HG03159 (cell line): ENCODE data around the gene EIF2S2.

Experiments used
- ATAC-seq: cut with Tn5 transposase; IDR thresholded peaks from one replicate; pipeline ENCODE4 v1.9.1; 2021; ENCODE audit warnings: mild to moderate bottlenecking, moderate library complexity; ENCODE audit not compliant: unreplicated experiment

EIF2S2 gene

DNA sequence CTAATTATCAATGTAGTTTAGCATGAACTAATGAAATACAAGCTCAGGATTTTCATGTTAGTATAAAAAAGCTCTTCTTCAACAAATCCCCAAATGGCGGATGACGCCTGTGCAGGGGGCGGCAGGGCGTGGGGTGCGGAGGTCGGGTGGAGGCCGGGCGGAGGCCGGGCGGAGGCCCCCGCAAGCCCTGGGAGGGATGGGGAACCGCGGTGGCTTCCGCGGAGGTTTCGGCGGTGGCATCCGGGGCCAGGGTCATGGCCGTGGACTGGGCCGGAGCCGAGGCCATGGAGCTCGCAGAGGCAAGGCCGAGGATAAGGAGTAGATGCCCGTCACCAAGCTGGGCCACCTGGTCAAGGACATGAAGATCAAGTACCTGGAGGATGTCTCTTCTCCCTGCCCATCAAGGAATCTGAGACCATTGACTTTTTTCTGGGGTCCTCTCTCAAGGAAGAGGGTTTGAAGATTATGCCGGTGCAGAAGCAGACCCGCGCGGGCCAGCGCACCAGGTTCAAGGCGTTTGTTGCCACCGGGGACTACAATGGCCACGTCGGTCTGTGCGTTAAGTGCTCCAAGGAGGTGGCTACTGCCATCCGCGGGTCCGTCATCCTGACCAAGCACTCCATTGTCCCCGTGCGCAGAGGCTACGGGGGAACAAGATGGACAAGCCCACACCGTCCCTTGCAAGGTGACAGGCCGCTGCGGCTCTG, 10.4 kb upstream of the EIF2S2 start:
- ATAC-seq: no peak

DNA sequence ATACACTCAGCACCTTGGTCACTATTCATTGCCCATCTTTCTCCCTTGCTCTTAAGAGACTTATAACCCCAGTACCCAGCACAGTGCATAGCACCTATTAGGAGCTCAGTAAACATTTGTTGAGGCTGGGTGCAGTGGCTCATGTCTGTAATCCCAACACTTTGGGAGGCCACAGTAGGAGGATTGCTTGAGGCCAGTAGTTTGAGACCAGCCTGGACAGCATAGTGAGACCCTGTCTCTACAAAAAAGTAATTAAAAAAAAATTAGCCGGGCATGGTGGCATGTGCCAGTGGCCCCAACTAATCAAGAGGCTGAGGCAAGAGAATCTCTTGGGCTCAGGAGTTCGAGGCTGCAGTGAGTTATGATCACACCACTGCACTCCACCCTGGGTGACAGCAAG, 8.2 kb upstream of the EIF2S2 start:
- no peak for ATAC-seq

DNA sequence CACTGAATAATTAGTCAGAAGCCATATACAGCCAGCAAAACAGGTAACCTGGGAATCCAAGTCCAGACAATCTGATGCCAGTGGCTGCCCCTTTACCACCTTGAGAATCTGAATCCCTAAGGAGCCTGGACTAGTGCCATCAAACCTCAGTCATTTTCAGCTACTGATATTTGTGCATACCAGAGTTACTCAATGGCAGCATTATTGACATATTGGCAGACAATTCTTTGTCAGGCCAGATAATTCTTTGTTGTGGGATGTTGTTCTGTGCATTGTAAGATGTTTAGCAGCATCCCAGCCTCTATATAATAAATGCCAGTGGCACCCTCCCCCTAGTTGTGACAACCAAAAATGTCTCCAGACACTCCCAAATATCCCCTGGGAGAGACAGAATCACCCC, 3.2 kb upstream of the EIF2S2 start:
- ATAC-seq: no peak

DNA sequence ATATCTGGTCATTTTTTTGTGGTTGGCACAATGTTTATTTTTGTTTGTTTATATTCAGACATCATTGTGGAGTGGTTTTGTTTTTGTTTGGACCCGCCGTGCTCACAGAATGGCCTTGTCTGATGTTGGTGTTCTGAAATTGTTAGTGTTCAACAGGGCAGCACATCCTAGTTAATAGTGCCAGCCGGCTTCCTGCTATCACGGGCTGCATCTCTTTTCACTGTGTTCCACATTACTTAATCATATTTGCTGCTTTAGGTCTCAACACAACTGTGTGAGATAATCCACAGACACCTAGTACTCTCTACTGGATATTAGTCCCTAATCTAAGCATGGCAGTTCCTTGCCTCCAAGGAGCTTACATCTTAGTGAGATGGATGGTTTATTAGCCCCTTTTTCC, 2.8 kb upstream of the EIF2S2 start:
- ATAC-seq: no peak

DNA sequence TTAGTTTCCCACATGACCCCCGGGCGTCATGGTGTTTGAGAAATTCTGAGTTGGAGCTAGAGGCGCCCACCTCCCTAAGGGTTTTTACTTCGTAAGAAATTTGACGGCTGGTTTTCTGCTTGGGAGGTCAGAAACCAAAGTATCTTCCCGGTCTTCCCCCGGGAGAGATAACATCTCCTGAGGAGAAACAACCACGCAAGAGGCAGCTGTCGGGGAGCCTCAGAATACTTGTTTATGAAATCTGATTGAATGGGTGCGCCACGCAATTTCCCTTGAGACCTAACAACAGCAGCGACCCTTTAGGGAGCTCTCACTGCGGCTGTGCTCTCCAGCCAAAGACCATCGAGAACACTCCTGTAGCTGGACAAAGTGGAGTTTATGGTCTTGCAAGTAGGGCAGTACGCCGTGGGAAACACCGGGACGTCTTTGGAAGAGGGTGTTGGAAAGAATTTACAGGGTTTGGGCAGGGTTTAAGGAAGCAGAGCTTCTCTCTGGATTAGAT, 608 bp upstream of the EIF2S2 start:
- no peak for ATAC-seq

DNA sequence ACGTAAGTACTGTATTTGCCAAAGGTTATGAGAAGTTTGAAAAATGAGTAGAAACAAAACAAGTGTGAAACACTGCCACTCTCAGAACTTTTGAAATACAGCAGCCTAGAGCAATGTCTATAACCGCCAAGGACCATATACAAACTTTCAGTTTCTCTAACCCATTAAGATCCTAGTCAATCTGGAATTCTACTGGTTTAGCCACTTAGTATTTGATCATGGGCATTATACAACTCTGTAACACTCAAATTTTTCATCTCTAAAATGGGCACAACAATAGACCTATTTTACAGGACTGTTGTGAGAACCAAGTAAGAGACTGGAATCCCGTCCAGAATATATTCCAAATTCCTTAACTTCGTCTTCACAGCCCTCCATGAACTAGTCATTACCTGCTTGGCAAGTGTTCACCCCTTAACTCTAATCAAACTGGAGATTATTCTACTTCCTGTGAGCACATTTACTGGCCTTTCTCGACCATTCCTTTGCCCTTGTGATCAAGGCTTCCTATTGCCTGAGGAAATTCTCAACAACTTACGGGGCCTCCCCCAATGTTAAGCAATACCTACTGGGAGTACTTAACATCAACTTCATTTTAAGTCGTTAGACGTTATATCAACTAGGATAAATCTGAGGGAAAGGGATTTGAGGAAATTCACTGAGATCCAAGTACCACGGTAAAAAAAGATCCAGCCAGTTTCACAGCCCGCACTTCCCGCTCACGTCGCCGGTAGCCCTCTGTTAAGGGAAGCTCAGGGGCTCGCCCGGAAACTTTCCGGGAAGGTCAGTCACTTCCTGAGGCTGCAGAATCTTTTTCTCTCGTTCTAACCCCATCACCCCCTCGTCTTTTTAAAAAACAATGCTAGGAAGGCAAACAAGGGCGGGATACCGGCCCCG, 1.1 kb downstream of the EIF2S2 start:
- ATAC-seq: no peak

DNA sequence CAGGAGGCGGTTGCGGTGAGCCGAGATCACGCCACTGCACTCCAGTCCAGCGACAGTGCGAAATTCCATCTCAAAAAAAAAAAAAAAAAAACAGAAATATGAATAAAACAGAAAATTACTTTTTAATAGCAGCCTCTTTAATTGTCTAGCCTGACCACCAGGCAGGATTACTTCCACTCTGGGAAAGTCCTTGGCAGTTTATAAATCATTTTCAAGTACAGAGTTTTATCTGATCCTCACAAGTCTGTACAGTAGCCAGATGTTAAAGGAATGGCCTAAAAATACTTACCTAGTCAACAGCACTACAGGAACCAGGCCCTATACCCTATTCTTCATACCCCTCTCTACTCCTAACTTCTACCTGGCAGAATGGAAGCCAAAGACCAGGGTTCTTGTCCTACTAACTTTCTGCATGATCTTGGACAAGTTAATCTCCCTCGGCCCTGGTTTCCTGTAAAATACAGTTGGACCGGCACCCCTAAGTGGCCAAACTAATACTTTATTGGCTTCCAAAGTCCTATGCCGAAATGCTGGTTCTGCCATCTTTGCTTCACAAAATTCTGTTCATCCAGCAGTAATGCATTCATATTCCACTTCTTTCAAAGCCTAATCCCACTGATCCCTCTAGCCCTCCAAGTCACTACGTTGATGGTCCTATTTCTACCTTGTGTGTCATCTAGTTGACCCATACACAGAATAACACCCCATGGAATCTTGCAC, 1.9 kb downstream of the EIF2S2 start:
- ATAC-seq: no peak

DNA sequence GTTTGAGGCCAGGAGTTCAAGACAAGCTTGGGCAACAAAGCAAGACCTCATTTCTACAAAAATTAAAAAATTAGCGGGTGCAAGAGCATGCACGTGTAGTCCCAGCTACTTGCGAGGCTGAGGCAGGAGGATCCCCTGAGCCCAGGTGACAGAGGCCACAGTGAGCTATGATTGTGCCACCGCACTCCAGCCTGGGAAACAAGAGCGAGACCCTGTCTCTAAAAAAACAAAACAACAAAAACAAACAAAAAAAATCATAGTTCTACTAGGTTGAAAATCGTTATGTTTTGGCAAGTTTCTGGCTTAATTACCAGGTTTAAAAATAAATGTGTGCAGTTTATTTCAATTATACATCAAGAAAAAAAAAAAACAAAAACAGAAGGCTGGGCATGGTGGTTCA, 2.6 kb downstream of the EIF2S2 start:
- ATAC-seq: no peak

DNA sequence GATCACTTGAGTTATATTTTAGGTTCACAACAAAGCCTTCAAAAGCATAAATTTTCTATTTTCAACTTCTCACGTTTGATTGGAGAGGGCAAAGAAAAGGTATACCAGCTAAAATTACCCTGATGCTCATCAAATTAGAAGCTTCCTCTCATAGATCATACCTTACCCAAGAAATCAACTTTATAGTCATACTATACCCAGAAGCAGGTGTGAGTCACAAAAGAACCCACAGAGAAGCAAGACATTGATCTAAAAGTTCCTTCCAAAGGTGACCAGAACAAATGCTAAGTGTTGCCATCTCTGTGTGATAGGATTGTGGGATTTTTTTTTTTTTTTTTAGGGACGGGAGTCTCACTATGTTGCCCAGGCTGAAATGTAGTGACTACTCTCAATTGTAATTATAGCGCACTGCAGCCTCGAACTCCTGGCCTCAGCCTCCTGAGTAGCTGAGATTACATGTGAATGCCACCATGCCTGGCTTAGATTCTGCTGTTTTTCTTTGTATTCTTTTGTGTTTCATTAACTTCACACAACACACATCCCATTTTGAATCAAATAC, 3.3 kb downstream of the EIF2S2 start:
- no peak for ATAC-seq

DNA sequence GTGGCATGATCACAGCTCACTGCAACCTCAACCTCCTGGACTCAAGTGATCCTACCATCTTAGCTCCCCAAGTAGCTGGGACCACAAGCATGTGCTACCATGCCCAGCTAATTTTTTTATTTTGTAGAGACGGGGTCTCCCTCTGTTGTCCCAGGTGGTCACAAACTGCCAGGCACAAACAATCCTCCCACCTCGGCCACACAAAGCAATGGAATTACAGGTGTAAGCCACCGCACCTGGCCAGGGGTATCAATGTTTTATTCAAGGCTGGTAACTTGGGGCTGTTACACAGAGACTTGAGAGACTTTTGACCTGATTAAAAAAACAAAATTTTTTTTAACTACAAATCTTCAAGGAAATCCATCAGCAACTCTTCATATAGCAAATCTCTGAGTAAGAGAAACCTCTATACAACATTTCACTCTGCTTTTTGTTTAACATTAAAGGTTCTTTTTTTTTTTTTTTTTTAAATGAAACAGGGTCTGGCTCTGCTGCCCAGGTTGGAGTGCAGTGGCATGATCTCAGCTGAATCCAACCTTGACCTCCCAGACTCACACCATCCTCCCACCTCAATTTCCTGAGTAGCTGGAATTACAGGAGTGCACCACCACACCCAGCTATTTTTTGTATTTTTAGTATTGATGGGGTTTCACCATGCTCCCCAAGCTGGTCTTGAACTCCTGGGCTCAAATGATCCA, 5.9 kb downstream of the EIF2S2 start:
- ATAC-seq: no peak

DNA sequence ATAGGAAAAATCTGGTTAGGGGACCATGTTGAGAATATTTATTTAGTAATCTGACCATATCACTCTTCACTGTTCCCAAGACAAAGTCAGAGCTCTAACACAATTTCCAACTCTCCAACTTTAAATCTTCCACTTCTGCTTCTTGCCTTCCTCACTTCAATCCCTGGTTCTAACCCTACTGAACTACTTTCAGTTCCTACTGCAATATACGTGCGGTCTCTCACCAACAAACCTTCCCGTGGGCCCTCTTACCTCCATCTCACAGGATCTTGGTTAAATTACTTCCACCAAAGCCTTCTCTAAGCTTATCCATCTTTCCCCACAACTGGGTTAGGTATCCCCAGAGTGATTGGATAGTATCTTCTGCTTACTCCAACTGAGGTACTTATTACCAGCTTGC, 8.0 kb downstream of the EIF2S2 start:
- ATAC-seq: no peak

DNA sequence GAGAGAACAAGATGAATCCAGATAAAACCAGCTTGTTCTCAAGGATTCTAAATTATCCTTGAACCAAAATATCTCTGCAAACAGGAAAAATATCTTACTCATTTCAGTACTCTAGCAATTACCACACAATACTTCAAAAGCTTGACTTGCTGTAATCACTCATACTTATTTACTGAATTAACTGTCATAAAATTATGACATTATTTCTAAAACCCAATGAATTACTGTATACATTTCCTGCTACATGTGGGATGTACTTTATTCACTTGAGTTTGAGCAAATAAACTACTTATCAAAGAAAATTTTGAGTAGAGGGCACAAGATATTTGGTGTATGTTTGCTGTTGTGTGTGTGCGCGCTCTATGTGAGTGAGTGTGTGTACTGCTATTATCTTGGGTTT, 9.7 kb downstream of the EIF2S2 start:
- no peak for ATAC-seq

DNA sequence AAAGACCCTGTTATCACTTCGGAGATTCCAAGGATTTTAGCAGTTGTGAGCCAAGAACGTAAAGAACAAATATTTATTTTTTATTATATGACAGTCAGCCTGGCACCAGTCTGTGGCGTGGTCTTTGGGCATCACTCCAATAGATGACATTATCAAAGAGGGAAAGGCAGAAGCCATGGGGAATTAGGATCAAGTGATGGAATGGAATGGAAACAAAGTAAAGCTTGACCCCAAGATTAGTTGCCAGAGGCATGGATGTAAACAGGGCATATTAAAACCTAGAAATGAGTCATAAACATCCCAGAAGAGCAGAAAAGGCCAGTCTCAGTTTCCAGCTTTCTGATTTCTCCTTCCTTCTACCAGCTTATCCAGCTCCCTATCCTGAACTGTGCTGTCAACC, 11.5 kb downstream of the EIF2S2 start:
- no peak for ATAC-seq

DNA sequence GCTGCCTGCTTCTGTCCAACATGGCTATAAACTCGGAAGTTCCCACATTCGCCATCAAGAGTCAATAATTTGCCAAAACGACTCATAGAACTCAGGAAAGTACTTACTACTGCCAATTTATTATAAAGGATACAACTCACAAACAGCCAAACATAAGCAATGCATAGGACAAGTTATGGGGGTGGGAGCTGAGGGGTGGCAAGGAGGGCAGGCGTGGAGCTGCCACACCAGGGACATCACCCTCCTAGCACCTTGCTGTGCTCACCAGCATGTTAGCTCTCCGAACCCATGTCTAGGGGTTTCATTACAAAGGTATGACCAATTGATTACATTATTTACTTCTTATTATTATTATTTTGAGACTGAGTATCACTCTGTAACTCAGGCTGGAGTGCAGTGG, 12.4 kb downstream of the EIF2S2 start:
- no peak for ATAC-seq

DNA sequence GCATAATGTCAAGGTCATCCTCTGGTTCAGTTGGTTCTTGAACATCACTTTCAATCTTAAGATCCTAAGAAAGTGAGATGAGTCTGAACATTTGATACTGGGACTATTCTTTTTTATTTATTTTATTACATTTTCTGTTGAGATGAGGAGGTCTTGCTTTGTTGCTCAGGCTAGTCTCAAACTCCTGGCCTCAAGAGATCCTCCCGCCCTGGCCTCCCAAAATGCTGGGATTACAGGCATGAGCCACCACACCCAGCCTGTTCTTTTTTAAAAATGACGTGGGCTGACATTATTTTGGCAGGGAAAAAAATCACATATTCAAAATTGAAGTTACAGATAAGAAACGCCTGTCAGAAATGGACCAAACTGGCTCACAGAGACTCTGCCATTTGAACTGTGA, 13.5 kb downstream of the EIF2S2 start:
- ATAC-seq: no peak

DNA sequence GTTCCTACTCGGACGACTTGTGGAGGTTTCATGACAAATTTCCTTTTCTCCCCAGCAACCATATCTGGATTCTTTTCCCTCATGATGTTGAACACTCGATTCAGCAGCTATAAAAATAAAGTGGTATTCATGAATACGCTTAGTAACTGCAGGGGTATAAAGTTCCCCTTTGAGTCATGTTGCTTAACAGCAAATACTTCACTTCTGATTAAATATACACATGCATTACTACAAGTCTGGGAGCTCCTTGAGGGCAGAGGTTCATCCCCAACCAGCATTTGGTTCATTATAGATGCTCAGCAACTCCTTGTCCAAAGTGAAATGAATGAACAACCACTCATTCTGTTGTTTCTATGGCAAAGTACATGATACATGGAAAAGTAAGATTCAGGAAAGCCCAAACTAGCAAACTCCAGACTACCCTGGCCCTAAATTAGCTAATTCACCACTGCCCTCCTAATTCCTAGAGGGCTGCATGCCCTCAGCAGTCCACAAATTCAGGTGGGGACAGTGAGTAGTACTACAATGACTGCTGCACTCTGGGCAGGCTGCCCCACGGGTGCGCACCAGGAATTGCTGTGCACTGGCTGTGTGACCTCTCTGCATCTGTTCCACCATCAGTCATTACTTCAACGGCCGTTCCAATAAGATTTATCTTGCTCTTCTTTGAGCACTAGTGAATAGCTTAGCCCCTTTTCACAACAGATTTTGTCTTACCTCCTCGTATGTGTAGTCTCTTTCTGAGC, 15.2 kb downstream of the EIF2S2 start:
- ATAC-seq: no peak

DNA sequence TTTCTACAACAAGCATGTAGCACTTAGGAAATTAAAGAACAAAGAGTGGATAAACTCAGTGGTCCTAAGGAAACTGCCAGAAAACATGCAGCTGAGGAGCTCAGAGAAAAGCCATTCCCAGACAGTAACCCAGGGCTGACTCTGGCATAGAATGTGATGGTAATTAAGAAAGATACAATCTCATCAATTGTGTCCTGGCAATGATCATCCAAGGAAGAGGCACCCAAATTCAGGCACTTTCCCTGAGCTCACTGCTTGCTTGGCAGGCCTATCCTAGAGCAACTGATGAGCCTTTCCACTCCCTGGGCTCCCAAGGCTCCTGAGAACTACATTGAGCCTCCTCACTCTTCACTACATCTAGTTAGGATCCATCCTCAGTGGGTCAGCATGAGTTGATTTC, 16.2 kb downstream of the EIF2S2 start:
- no peak for ATAC-seq

DNA sequence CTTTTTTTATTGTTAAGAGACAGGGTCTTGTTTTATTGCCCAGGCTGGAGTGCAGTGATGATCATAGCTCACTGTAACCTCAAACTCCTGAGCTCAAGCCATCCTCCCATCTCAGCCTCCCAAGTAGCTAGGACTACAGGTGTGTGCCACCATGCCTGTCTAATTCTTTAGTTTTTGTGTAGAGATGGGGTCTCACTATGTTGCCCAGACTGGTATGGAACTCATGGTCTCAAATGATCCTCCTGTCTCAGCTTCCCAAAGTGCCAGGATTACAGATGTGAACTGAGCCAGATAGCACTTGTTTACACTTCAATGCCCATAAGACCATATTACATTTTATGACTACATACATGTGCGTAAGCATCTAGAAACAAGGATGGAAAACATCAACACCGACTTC, 18.1 kb downstream of the EIF2S2 start:
- ATAC-seq: no peak

DNA sequence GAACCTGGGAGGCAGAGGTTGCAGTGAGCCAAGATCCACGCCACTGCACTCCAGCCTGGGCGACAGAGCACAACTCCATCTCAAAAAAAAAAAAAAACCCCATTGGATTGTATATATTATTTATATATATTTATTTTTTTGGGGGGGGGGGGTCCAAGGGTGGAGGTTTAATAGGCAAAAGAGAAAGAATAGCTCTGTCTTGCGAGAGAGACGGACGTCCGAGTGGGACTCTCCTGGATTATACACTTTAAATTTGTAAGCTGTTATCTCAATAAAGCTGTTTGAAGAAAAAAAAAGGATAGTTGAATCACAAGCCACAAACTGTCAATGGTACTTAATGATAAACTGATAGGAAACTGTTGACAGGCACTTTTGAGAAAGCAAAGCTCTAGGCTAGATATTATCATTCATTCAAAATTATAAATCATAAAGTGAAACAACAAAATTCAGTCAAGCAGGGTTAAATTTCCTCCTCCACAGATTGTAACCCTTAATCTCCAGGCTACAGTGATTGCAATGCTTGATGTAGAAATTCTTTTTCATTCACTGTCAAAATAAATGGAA, 20.3 kb downstream of the EIF2S2 start:
- no peak for ATAC-seq

DNA sequence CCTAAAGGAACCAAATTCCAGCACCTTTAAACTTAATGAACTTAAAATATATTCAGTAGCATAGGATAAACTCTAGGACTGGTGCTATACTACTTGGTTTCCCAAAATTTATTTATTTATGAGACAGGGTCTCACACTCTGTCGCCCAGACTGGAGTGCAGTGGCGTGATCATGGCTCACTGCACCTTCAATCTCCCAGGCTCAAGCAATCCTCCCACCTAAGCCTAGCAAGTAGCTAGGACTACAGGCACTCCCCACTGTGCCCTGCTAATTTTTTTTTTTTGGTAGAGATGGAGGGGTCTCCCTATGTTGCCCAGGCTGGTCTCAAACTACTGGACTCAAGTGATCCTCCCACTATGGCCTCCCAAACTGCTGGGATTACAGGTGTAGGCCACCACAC, 21.4 kb downstream of the EIF2S2 start:
- no peak for ATAC-seq
